HG03442 (cell line): ENCODE measurements around the gene TMSB15C.

Source experiments
- ATAC-seq: cut with Tn5 transposase; IDR thresholded peaks from one replicate; pipeline ENCODE4 v1.9.1; 2021; ENCODE audit warnings: mild to moderate bottlenecking, moderate library complexity; ENCODE audit not compliant: unreplicated experiment

The TMSB15C gene

GRCh38 chrX:104047171-104047570 is 28.9 kb downstream of the TMSB15C start:
- ATAC-seq, result no peak

- no peak for ATAC-seq
Observed at GRCh38 chrX:104045642-104046041, 30.4 kb downstream of the TMSB15C start.

GRCh38 chrX:104041003-104041402 is 35.0 kb downstream of the TMSB15C start:
- no peak for ATAC-seq

GRCh38 chrX:104039689-104040505 is 36.1 kb downstream of the TMSB15C start, which contains the start of gene H2BW2:
H2BW2 (plus strand) TSS chrX:104039956; CDS start chrX:104039995, 39 bp downstream.
- no peak for ATAC-seq
